ENCODE measurements around the gene DAPL1.

- TF ChIP-seq POLR2A (IDR thresholded peaks at IDR 0.05): no peak
- no peak for TF ChIP-seq EP300 (IDR thresholded peaks at IDR 0.05)
Measured at GRCh38 chr2:158826965-158827364, 31.8 kb downstream of the DAPL1 start.
